Skeletal muscle satellite cell (primary cell): ENCODE results near the gene ASPG.
A peak's percentile ranks its signal among the peaks of the same experiment; 100 is the strongest.

Source experiments
- H3K27me3 ChIP-seq: 2 replicates; pipeline ENCODE4 v1.7.0; 2013; ENCODE audit warnings: low read length; ENCODE audit not compliant: control insufficient read depth, insufficient read depth
- H3K36me3 ChIP-seq: 2 replicates; pipeline ENCODE4 v1.7.0; 2013; ENCODE audit warnings: mild to moderate bottlenecking, control low read depth, low read length; ENCODE audit not compliant: insufficient read depth
- H3K4me1 ChIP-seq: 2 replicates; pipeline ENCODE4 v1.7.0; 2013; ENCODE audit warnings: low read length; ENCODE audit not compliant: control insufficient read depth, insufficient read depth
- H3K4me2 ChIP-seq: 2 replicates; pipeline ENCODE4 v1.7.0; 2013; ENCODE audit warnings: mild to moderate bottlenecking, low read length
- H3K4me3 ChIP-seq: 2 replicates; pipeline ENCODE4 v1.7.0; 2013; ENCODE audit warnings: low read length
- H3K9ac ChIP-seq: 2 replicates; pipeline ENCODE4 v1.7.0; 2013; ENCODE audit warnings: mild to moderate bottlenecking, low read depth, low read length, moderate library complexity
- H3K9me3 ChIP-seq: replicated peaks from 2 replicates; pipeline ENCODE4 v1.7.0; 2013; ENCODE audit warnings: mild to moderate bottlenecking, control low read depth, low read length

Gene ASPG

GRCh38 chr14:104116756-104117340 is 31.3 kb downstream of the ASPG start:
- Histone ChIP-seq H3K36me3 (no peaks in the 10 kb centered on the region), H3K4me3 (no peak overlapping the region), H3K27me3 (peaks cover 59% of the 10 kb centered on the region), H3K4me1 (no peaks in the 10 kb centered on the region), H3K4me2 (peak overlapping the region; percentile 47), H3K9ac (no peak overlapping the region), H3K9me3 (no peaks in the 10 kb centered on the region)

GRCh38 chr14:104117341-104118005 is 32.0 kb downstream of the ASPG start:
- H3K4me1 ChIP-seq: no peaks in the 10 kb centered on the region
- H3K9ac ChIP-seq: no peak overlapping the region
- H3K9me3 ChIP-seq: no peaks in the 10 kb centered on the region
- H3K36me3 ChIP-seq: no peaks in the 10 kb centered on the region
- no peak overlapping the region for H3K4me3 ChIP-seq
- H3K4me2 ChIP-seq: no peak overlapping the region
- H3K27me3 ChIP-seq: peaks cover 57% of the 10 kb centered on the region

- Histone ChIP-seq H3K9me3 (no peaks in the 10 kb centered on the region), H3K4me3 (no peak overlapping the region), H3K27me3 (peaks cover 55% of the 10 kb centered on the region), H3K4me1 (no peaks in the 10 kb centered on the region), H3K4me2 (no peak overlapping the region), H3K9ac (no peak overlapping the region), H3K36me3 (no peaks in the 10 kb centered on the region)
Observed at GRCh38 chr14:104118006-104118844, 32.7 kb downstream of the ASPG start.

GRCh38 chr14:104119119-104119487 is 33.6 kb downstream of the ASPG start:
- Histone ChIP-seq H3K4me1 (no peaks in the 10 kb centered on the region), H3K9me3 (no peaks in the 10 kb centered on the region), H3K9ac (no peak overlapping the region), H3K27me3 (peaks cover 55% of the 10 kb centered on the region), H3K36me3 (no peaks in the 10 kb centered on the region), H3K4me2 (no peak overlapping the region), H3K4me3 (no peak overlapping the region)

GRCh38 chr14:104119488-104120251 is 34.2 kb downstream of the ASPG start:
- Histone ChIP-seq H3K36me3 (no peaks in the 10 kb centered on the region), H3K27me3 (peaks cover 55% of the 10 kb centered on the region), H3K9ac (no peak overlapping the region), H3K9me3 (no peaks in the 10 kb centered on the region), H3K4me3 (no peak overlapping the region), H3K4me1 (no peaks in the 10 kb centered on the region), H3K4me2 (no peak overlapping the region)

- H3K36me3 ChIP-seq: no peaks in the 10 kb centered on the region
- no peak overlapping the region for H3K9ac ChIP-seq
- H3K27me3 ChIP-seq: peaks cover 49% of the 10 kb centered on the region
- no peak overlapping the region for H3K4me2 ChIP-seq
- H3K9me3 ChIP-seq: no peaks in the 10 kb centered on the region
- no peak overlapping the region for H3K4me3 ChIP-seq
- H3K4me1 ChIP-seq: no peaks in the 10 kb centered on the region
Observed at GRCh38 chr14:104120281-104120741, 34.8 kb downstream of the ASPG start.

GRCh38 chr14:104121142-104121541 is 35.6 kb downstream of the ASPG start:
- Histone ChIP-seq H3K9ac (no peak overlapping the region), H3K4me1 (no peaks in the 10 kb centered on the region), H3K4me3 (no peak overlapping the region), H3K27me3 (peaks cover 43% of the 10 kb centered on the region), H3K9me3 (no peaks in the 10 kb centered on the region), H3K4me2 (no peak overlapping the region), H3K36me3 (no peaks in the 10 kb centered on the region)

- no peak overlapping the region for H3K4me3 ChIP-seq
- no peaks in the 10 kb centered on the region for H3K9me3 ChIP-seq
- H3K27me3 ChIP-seq: peaks cover 21% of the 10 kb centered on the region
- H3K36me3 ChIP-seq: no peaks in the 10 kb centered on the region
- no peak overlapping the region for H3K9ac ChIP-seq
- no peaks in the 10 kb centered on the region for H3K4me1 ChIP-seq
- no peak overlapping the region for H3K4me2 ChIP-seq
Observed at GRCh38 chr14:104123879-104124278, 38.4 kb downstream of the ASPG start.

GRCh38 chr14:104125011-104125410 is 39.5 kb downstream of the ASPG start:
- no peak overlapping the region for H3K4me3 ChIP-seq
- H3K4me1 ChIP-seq: no peaks in the 10 kb centered on the region
- peaks cover 3% of the 10 kb centered on the region for H3K9me3 ChIP-seq
- no peak overlapping the region for H3K9ac ChIP-seq
- H3K27me3 ChIP-seq: peaks cover 12% of the 10 kb centered on the region
- no peak overlapping the region for H3K4me2 ChIP-seq
- no peaks in the 10 kb centered on the region for H3K36me3 ChIP-seq

- Histone ChIP-seq H3K9ac (no peak overlapping the region), H3K4me2 (no peak overlapping the region), H3K4me1 (no peaks in the 10 kb centered on the region), H3K4me3 (no peak overlapping the region), H3K9me3 (peaks cover 3% of the 10 kb centered on the region), H3K27me3 (no peaks in the 10 kb centered on the region), H3K36me3 (no peaks in the 10 kb centered on the region)
Observed at GRCh38 chr14:104126753-104127152, 41.3 kb downstream of the ASPG start.

GRCh38 chr14:104128981-104129380 is 43.5 kb downstream of the ASPG start:
- Histone ChIP-seq H3K9ac (no peak overlapping the region), H3K9me3 (peaks cover 3% of the 10 kb centered on the region), H3K4me3 (no peak overlapping the region), H3K36me3 (no peaks in the 10 kb centered on the region), H3K27me3 (peaks cover 9% of the 10 kb centered on the region), H3K4me2 (no peak overlapping the region), H3K4me1 (no peaks in the 10 kb centered on the region)
